HepG2 (cell line): Measurements from ENCODE around the gene EIF3B. TPM values are rescaled to one million over a fixed set of nuclear protein-coding genes. Genes with fewer than 3 reads are reported as not detected.

Experiments used
- DBP ChIP-seq: sonication (generic); formaldehyde crosslinking; IDR thresholded peaks from 2 replicates; pipeline ENCODE4 v1.4.0; 2020; ENCODE audit warnings: missing genetic modification reagents; ENCODE audit errors: not compliant biosample characterization
- FOXK2 ChIP-seq: fragments of 450-650 bp; IDR thresholded peaks from 2 replicates; pipeline ENCODE4 v1.6.1; 2016
- FOXO1 ChIP-seq: sonication (generic); formaldehyde crosslinking; IDR thresholded peaks from 2 replicates; pipeline ENCODE4 v1.4.0; 2020; ENCODE audit warnings: missing genetic modification reagents
- GABPB1 ChIP-seq: IDR thresholded peaks from 2 replicates; pipeline ENCODE4 v1.6.1; 2016; ENCODE audit warnings: mild to moderate bottlenecking, missing genetic modification reagents, moderate library complexity, missing compliant biosample characterization
- GZF1 ChIP-seq: sonication (generic); formaldehyde crosslinking; IDR thresholded peaks from 2 replicates; pipeline ENCODE4 v1.5.1; 2020; ENCODE audit warnings: mild to moderate bottlenecking, missing genetic modification reagents
- HNRNPLL ChIP-seq: fragments of 200-400 bp; formaldehyde crosslinking; IDR thresholded peaks from 2 replicates; pipeline ENCODE4 v1.6.1; 2017; ENCODE audit warnings: mild to moderate bottlenecking, low read depth, low read length; ENCODE audit not compliant: poor library complexity, severe bottlenecking
- KLF11 ChIP-seq: IDR thresholded peaks from 2 replicates; pipeline ENCODE4 v1.6.1; 2016; ENCODE audit warnings: missing compliant biosample characterization
- KMT2B ChIP-seq: IDR thresholded peaks from 2 replicates; pipeline ENCODE4 v1.6.1; 2016; ENCODE audit warnings: missing genetic modification reagents, missing compliant biosample characterization
- MATR3 ChIP-seq: sonication (generic); formaldehyde crosslinking; IDR thresholded peaks from 2 replicates; pipeline ENCODE4 v1.4.0; 2020; ENCODE audit warnings: missing genetic modification reagents
- MYNN ChIP-seq: sonication (generic); formaldehyde crosslinking; IDR thresholded peaks from 2 replicates; pipeline ENCODE4 v1.4.0; 2020; ENCODE audit warnings: mild to moderate bottlenecking, low read depth, missing genetic modification reagents
- NFE2L2 ChIP-seq: fragments of 150-350 bp; IDR thresholded peaks from 2 replicates; pipeline ENCODE4 v1.6.1; 2014; ENCODE audit warnings: low read length
- NR3C1 ChIP-seq: sonication (generic); formaldehyde crosslinking; IDR thresholded peaks from 2 replicates; pipeline ENCODE4 v1.4.0; 2020; ENCODE audit warnings: missing genetic modification reagents
- PATZ1 ChIP-seq: sonication (generic); formaldehyde crosslinking; IDR thresholded peaks from 2 replicates; pipeline ENCODE4 v1.4.0; 2020; ENCODE audit warnings: missing genetic modification reagents
- PHF5A ChIP-seq: IDR thresholded peaks from one replicate; pipeline ENCODE4 v1.6.1; 2018; ENCODE audit warnings: low read depth, missing genetic modification reagents; ENCODE audit not compliant: unreplicated experiment
- SRSF4 ChIP-seq: fragments of 200-400 bp; formaldehyde crosslinking; IDR thresholded peaks from one replicate; pipeline ENCODE4 v1.6.1; 2018; ENCODE audit warnings: mild to moderate bottlenecking, low read depth, low read length, moderate library complexity; ENCODE audit not compliant: poor library complexity, severe bottlenecking
- THAP11 ChIP-seq: IDR thresholded peaks from 2 replicates; pipeline ENCODE4 v1.6.1; 2016; ENCODE audit warnings: missing biosample characterization, missing genetic modification reagents
- THAP8 ChIP-seq: sonication (generic); formaldehyde crosslinking; IDR thresholded peaks from 2 replicates; pipeline ENCODE4 v1.5.1; 2020; ENCODE audit warnings: missing genetic modification reagents, mild to moderate bottlenecking, borderline replicate concordance
- ZNF329 ChIP-seq: sonication (generic); formaldehyde crosslinking; IDR thresholded peaks from 2 replicates; pipeline ENCODE4 v1.9.0; 2021; ENCODE audit warnings: low read depth, mild to moderate bottlenecking, missing genetic modification reagents
- ZNF605 ChIP-seq: sonication (generic); formaldehyde crosslinking; IDR thresholded peaks from 2 replicates; pipeline ENCODE4 v1.8.0; 2022; ENCODE audit warnings: mild to moderate bottlenecking, missing genetic modification reagents
- ZNF773 ChIP-seq: sonication (generic); formaldehyde crosslinking; IDR thresholded peaks from 2 replicates; pipeline ENCODE4 v1.4.0; 2020; ENCODE audit warnings: missing genetic modification reagents, borderline replicate concordance
- polyA plus RNA-seq, 8 experiments: library from polyadenylated mRNA; depleted of rRNA in 3 of 8; stranded (reverse) in 7 of 8; unstranded in 1 of 8; fragments of >200 nt; fragmentation: Illumina TruSeq in 4 of 8; extraction: Trizol in 4 of 8; gene quantifications; 2 replicates each; pipeline versions ENCODE4 v1.2.1 to v1.2.3, GENCODE V29; 2011 to 2016; ENCODE audit warnings: low read depth in 4 of 8, missing spikeins in 1 of 8, mixed read lengths in 1 of 8; ENCODE audit not compliant: insufficient read depth in 1 of 8
- total RNA-seq, 5 experiments: library from RNA; depleted of rRNA; stranded (reverse); fragments of >200 nt; fragmentation: Illumina TruSeq; extraction: Trizol; gene quantifications; 2 replicates each; pipeline ENCODE4 v1.2.3, GENCODE V29; 2016; ENCODE audit warnings: low read depth in 1 of 5
- TF ChIP-seq, protein P1 (sequence below): IDR thresholded peaks from 2 replicates; pipeline ENCODE4 v1.6.1; 2016; ENCODE audit warnings: missing genetic modification reagents, missing compliant biosample characterization
- TF ChIP-seq, protein P2 (sequence below), 2 experiments: fragments of 450-650 bp in 1 of 2; sonication (generic) in 1 of 2; formaldehyde crosslinking; IDR thresholded peaks; 2 replicates each; pipeline versions ENCODE4 v1.5.0 to v1.8.0; 2020 to 2022; ENCODE audit warnings: mild to moderate bottlenecking in 1 of 2, missing genetic modification reagents in 1 of 2
- TF ChIP-seq, protein P3 (sequence below): sonication (generic); formaldehyde crosslinking; IDR thresholded peaks from 2 replicates; pipeline ENCODE4 v1.4.0; 2020; ENCODE audit warnings: missing genetic modification reagents
- TF ChIP-seq, protein P4 (sequence below): sonication (generic); formaldehyde crosslinking; IDR thresholded peaks from 2 replicates; pipeline ENCODE4 v1.4.0; 2020; ENCODE audit warnings: missing genetic modification reagents, borderline replicate concordance

The EIF3B gene
- total and polyA plus RNA-seq, 2 of the 13 experiments (the other 11 are each of a cell fraction or from before 2014, with no cell fraction given) = 92.2 to 241 TPM

- TF ChIP-seq MATR3 (CRISPR knock-in tag) (no peak), GZF1 (CRISPR knock-in tag) (peak; percentile 85; the same call in 1 of the 2 replicates), NFE2L2 (no peak), KMT2B (CRISPR knock-in tag) (peak; percentile 78), MYNN (CRISPR knock-in tag) (peak; percentile 77; the same call in 1 of the 2 replicates), KLF11 (CRISPR knock-in tag) (peak; percentile 98), DBP (CRISPR knock-in tag) (no peak), NR3C1 (no peak), GABPB1 (CRISPR knock-in tag) (peak; percentile 31; the same call in 1 of the 2 replicates), PATZ1 (peak; percentile 73), ZNF329 (peak; percentile 52; the same call in 1 of the 2 replicates), FOXO1 (0 out of 2 replicates have a peak, but pooled peaks have one; percentile 15), PHF5A (no peak), HNRNPLL (peak; percentile 67), ZNF773 (CRISPR knock-in tag) (peak; percentile 93; the same call in 1 of the 2 replicates), SRSF4 (no peak), THAP8 (CRISPR knock-in tag) (peak; percentile 63; the same call in 1 of the 2 replicates), THAP11 (0 out of 2 replicates have a peak, but pooled peaks have one; percentile 8), FOXK2 (0 out of 2 replicates have a peak, but pooled peaks have one; percentile 10), ZNF605 (CRISPR knock-in tag) (peak; percentile 95)
- TF ChIP-seq, protein P1, sequence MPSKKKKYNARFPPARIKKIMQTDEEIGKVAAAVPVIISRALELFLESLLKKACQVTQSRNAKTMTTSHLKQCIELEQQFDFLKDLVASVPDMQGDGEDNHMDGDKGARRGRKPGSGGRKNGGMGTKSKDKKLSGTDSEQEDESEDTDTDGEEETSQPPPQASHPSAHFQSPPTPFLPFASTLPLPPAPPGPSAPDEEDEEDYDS (CRISPR knock-in tag) = peak; percentile 74
- TF ChIP-seq, protein P2, sequence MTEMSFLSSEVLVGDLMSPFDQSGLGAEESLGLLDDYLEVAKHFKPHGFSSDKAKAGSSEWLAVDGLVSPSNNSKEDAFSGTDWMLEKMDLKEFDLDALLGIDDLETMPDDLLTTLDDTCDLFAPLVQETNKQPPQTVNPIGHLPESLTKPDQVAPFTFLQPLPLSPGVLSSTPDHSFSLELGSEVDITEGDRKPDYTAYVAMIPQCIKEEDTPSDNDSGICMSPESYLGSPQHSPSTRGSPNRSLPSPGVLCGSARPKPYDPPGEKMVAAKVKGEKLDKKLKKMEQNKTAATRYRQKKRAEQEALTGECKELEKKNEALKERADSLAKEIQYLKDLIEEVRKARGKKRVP (CRISPR knock-in tag; IDR thresholded peaks at IDR 0.05) = no peak
- TF ChIP-seq, protein P3, sequence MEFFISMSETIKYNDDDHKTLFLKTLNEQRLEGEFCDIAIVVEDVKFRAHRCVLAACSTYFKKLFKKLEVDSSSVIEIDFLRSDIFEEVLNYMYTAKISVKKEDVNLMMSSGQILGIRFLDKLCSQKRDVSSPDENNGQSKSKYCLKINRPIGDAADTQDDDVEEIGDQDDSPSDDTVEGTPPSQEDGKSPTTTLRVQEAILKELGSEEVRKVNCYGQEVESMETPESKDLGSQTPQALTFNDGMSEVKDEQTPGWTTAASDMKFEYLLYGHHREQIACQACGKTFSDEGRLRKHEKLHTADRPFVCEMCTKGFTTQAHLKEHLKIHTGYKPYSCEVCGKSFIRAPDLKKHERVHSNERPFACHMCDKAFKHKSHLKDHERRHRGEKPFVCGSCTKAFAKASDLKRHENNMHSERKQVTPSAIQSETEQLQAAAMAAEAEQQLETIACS (CRISPR knock-in tag) = 0 out of 2 replicates have a peak, but pooled peaks have one; percentile 53
- TF ChIP-seq, protein P4, sequence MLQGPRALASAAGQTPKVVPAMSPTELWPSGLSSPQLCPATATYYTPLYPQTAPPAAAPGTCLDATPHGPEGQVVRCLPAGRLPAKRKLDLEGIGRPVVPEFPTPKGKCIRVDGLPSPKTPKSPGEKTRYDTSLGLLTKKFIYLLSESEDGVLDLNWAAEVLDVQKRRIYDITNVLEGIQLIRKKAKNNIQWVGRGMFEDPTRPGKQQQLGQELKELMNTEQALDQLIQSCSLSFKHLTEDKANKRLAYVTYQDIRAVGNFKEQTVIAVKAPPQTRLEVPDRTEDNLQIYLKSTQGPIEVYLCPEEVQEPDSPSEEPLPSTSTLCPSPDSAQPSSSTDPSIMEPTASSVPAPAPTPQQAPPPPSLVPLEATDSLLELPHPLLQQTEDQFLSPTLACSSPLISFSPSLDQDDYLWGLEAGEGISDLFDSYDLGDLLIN = peak; percentile 95; the same call in 1 of the 2 replicates
Observed at GRCh38 chr7:2353936-2354185, 766 bp upstream of the EIF3B start (continued).
